ENCODE measurements around the gene EDARADD. TPM values are rescaled to one million over a fixed set of nuclear protein-coding genes. Genes with fewer than 3 reads are reported as not detected.

Gene EDARADD
- total RNA-seq, 6 experiments from 2014 or later = 0.43 TPM; not detected in 4

DNA sequence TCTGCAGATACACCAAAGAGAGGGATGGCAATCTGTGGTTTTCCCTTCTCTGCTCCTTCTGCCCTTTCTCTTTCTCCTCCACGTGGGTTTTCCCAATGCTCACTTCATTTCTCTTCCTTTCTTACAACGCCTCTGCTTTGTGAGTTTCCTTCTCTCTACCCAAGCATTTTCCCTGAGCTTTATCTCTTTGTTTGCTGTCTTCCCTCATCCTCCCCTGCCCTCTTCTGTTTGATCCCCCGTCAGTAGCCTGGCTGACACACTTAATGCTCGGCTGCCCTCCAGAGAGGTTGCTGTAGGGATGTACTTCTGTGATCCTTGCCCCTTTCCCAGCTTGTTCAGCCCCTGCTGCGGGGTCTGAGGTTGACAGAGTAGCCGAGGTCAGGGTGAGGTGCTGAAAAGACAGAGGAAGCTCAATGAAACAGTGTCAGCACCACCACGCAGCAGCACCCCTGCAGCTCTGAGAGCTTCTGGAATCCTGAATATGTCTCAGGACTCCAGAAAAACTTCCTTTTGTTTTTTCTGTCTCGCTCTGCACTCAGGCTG is 6.0 kb downstream of the EDARADD start:
- H3K4me3 Mint-ChIP-seq = no peak overlapping the region
- H3K4me1 Mint-ChIP-seq (ENCODE audit: low read depth) = peaks cover 6% of the 10 kb centered on the region
- DNase-seq = no peak
- H3K36me3 Mint-ChIP-seq (ENCODE audit: low read depth) = peaks cover 3% of the 10 kb centered on the region; the same call in 1 of the 2 replicates
- H3K27me3 Mint-ChIP-seq (ENCODE audit: insufficient read depth) = peaks cover 26% of the 10 kb centered on the region
- H3K9me3 Mint-ChIP-seq = no peaks in the 10 kb centered on the region
- no peak overlapping the region for H3K27ac Mint-ChIP-seq
- no peak for TF ChIP-seq CTCF (IDR thresholded peaks at IDR 0.05)

DNA sequence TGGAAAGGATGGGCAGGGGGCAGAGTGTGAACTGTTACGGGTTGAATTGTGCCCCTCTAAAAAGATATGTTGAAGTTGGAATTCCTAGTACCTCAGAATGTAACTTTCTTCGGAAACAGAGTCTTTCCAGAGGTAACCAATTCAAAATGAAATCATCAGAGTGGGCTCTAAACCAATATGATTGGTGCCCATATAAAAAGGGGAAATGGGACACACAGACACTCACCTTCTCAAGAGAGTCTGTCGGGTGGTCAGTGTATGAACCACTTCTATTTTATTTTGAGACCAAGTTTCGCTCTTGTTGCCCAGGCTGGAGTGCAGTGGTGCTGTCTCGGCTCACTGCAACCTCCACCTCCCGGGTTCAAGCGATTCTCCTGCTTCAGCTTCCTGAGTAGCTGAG is 7.6 kb downstream of the EDARADD start:
- DNase-seq = no peak
- no peak overlapping the region for H3K4me3 Mint-ChIP-seq
- peaks cover 22% of the 10 kb centered on the region for H3K27me3 Mint-ChIP-seq (ENCODE audit: insufficient read depth)
- TF ChIP-seq CTCF (IDR thresholded peaks at IDR 0.05) = no peak
- no peak overlapping the region for H3K27ac Mint-ChIP-seq
- H3K36me3 Mint-ChIP-seq (ENCODE audit: low read depth) = no peaks in the 10 kb centered on the region
- H3K4me1 Mint-ChIP-seq (ENCODE audit: low read depth) = no peaks in the 10 kb centered on the region
- H3K9me3 Mint-ChIP-seq = no peaks in the 10 kb centered on the region

DNA sequence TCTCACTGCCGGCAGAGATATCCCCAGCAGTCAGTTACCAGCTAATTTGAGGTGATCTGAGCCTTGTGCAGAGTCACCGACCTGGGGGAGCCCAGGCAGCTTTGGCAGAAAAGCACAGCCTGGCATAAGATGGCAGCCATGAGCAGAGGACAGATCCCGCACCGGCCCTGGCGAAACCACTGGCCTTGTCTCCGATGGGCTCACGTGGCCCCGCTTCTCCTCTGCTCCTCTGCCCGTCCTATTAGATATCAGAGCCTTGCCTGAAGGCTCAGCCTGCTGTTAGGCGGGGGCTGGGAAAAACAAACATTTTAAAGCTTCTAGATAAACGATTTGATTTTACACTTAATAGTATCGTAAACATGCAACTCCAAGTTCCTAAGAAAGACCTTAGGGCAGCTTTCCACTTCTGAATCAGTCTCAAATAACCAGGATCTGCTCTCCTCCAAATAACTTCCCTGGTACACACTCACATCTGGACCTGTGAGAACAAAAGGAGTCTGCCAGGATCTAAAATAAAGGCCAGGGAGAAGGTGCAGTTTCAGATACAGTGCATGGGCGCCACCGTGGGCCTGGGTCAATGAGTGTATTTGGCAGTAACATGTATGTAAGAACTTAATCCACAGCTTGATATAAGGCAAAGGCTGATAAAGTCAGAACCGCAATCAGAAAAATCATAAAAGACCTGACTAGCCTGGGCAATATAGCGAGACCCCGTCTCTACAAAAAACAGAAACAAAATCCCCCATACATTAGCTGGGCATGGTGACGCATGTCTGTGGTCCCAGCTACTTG is 10.0 kb downstream of the EDARADD start:
- Mint-ChIP-seq H3K27me3 (ENCODE audit: insufficient read depth) (peaks cover 17% of the 10 kb centered on the region), H3K9me3 (no peaks in the 10 kb centered on the region), H3K4me1 (ENCODE audit: low read depth) (no peaks in the 10 kb centered on the region), H3K4me3 (no peak overlapping the region), H3K27ac (no peak overlapping the region), H3K36me3 (ENCODE audit: low read depth) (no peaks in the 10 kb centered on the region)
- no peak for TF ChIP-seq CTCF (IDR thresholded peaks at IDR 0.05)
- no peak for DNase-seq

- no peak overlapping the region for H3K27ac Mint-ChIP-seq
- no peak overlapping the region for H3K4me3 Mint-ChIP-seq
These were observed 13.0 kb downstream of the EDARADD start for GRCh38 chr1:236407059-236407458.

DNA sequence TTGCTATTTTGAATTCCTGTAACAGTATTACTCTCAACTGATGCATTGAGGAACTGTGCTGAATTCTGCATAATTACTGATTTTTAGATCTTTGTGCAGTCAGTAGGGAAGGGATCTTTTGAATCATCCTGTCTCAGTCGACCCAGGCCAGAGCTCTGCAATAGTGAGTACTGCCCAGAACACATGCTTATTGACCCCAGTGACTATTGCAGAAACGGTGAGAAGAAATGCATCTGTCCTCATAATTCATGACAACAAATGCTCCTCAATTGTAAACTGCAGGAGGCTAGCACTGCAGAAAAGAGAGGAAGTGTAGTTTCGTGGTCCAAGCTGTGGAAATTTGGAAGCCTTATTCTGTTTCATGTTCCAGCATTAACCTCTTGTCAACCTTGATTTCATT is 19.6 kb downstream of the EDARADD start:
- Mint-ChIP-seq H3K4me3 (no peak overlapping the region), H3K27me3 (ENCODE audit: insufficient read depth) (no peaks in the 10 kb centered on the region; the same call in 1 of the 2 replicates), H3K27ac (no peak overlapping the region), H3K9me3 (peaks cover 5% of the 10 kb centered on the region), H3K4me1 (ENCODE audit: low read depth) (no peaks in the 10 kb centered on the region), H3K36me3 (ENCODE audit: low read depth) (no peaks in the 10 kb centered on the region)
- no peak for DNase-seq
- no peak for TF ChIP-seq CTCF (IDR thresholded peaks at IDR 0.05)

More at GRCh38 chr1:236407059-236407458, 13.0 kb downstream of the EDARADD start:
- no peaks in the 10 kb centered on the region for H3K4me1 Mint-ChIP-seq (ENCODE audit: low read depth)
- TF ChIP-seq CTCF (IDR thresholded peaks at IDR 0.05) = no peak
- peaks cover 11% of the 10 kb centered on the region; the same call in 1 of the 2 replicates for H3K27me3 Mint-ChIP-seq (ENCODE audit: insufficient read depth)
- H3K9me3 Mint-ChIP-seq = no peaks in the 10 kb centered on the region
- H3K36me3 Mint-ChIP-seq (ENCODE audit: low read depth) = no peaks in the 10 kb centered on the region
- DNase-seq = no peak
